ENCODE results near the gene PPIL4. TPM values are rescaled to one million over a fixed set of nuclear protein-coding genes. Genes with fewer than 3 reads are reported as not detected.

PPIL4 gene
- total and polyA plus RNA-seq, 7 experiments from 2014 or later, result 15.3 to 42.9 (median 28.1) TPM

DNA sequence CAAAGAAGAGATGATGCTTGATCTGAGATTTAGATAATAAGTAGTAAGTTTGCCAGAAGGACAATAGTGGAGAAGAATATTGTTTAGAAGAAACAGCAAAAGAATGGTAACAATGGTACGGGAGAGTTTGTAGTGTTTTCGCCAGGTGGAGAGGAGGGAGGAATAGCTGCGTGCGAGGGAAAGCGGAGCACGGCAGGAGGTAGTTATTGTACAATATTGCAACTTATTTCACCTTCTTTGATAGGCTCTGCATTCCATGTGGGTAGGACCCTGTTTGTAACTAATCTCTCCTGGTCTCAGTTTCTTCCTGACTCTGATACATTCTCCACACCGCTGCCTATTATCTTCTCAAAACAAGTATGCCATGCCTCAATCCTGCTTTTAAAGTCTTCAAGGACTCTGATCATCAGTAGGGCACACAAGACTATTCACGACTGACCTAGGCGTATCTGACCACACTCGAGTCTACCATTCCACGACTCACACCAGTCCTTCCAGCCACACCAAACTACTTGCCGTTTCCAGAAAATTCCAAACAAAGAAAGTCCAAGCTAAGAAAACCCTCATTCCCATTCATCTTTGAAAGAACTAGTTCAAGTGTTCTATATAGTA, 1.1 kb downstream of the PPIL4 start:
- intact Hi-C loops (cut with micrococcal nuclease), result loop anchor here (1.0 to 5.0 kb wide), 4 partner anchors 18 to 463 kb away; no protein-coding TSS in a partner anchor
- ATAC-seq (no peak), DNase-seq (no peak)
- Histone ChIP-seq H3K27me3 (ENCODE audit: control insufficient read depth in 2 of 2, insufficient read depth in 2 of 2, low read length in 2 of 2) (no peaks in the 10 kb centered on the region), H3K36me3 (ENCODE audit: control insufficient read depth in 2 of 3, insufficient read depth in 3 of 3, low read length in 3 of 3) (peaks cover 0 to 16% (median 0%) of the 10 kb centered on the region in 3 experiments), H3K4me3 (ENCODE audit: low read length) (peak overlapping the region; percentile 90), H3K9me3 (ENCODE audit: control insufficient read depth in 2 of 3, low read length in 3 of 3) (no peaks in the 10 kb centered on the region), H3K27ac (ENCODE audit: low read depth, low read length) (peak overlapping the region; percentile 99), H3K4me1 (ENCODE audit: control insufficient read depth in 2 of 2, insufficient read depth in 2 of 2, low read length in 2 of 2) (peaks cover 19 to 22% of the 10 kb centered on the region in 2 donors)
- Mint-ChIP-seq H3K4me3 (peak overlapping the region; percentile 86 to 100 (median 98)), H3K4me1 (peaks cover 31 to 51% (median 41%) of the 10 kb centered on the region in 7 donors), H3K27ac (peak overlapping the region; percentile 91 to 100 (median 99)), H3K27me3 (peaks cover 0 to 15% (median 6%) of the 10 kb centered on the region in 5 donors), H3K36me3 (peaks cover 0 to 10% (median 3%) of the 10 kb centered on the region in 5 donors), H3K9me3 (peaks cover 0 to 4% (median 0%) of the 10 kb centered on the region in 11 donors)
- ChIA-PET CTCF (interaction anchor here (0.6 to 3.4 kb wide), 4 partner anchors 18 to 173 kb away, joined by 3 to 12 read pairs (median 6); partner anchors contain the start of genes GINM1 and LATS1), POLR2A (interaction anchor here (0.7 to 3.6 kb wide), 11 partner anchors 11 to 173 kb away, joined by 3 to 18 read pairs (median 3); partner anchors contain the start of genes GINM1, LATS1 and ZC3H12D)

DNA sequence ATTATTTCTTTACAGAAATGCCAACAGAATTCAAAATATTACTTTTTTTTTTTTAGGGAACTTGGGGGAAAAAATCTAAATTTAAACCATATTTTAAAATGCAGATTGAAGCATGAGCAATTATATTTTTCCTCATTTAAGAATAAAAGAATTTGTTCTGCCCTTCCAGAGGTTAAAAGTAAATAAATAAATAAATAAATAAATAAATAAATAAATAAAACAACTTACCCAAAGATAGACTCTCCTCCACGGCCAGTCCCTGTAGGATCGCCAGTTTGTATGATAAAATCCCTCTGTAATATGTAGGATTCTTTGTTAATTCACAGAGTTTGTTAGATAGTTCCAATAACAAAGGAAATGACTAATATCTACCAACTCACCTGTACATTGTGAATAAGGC, 4.7 kb downstream of the PPIL4 start:
- H3K27ac ChIP-seq (ENCODE audit: low read depth, low read length), result no peak overlapping the region
- H3K4me3 ChIP-seq (ENCODE audit: low read length), result no peak overlapping the region
- ChIA-PET CTCF (no interaction called here), POLR2A (interaction anchor here (0.9 kb wide), 1 partner anchor 139 kb away, joined by 4 read pairs; no protein-coding TSS in a partner anchor)
- DNase-seq (no peak), ATAC-seq (no peak)
- no peak overlapping the region for H3K4me3 Mint-ChIP-seq
- H3K4me1 ChIP-seq (ENCODE audit: control insufficient read depth in 2 of 2, insufficient read depth in 2 of 2, low read length in 2 of 2), result peaks cover 14 to 18% of the 10 kb centered on the region in 2 donors
- peaks cover 4 to 29% (median 14%) of the 10 kb centered on the region in 5 donors for H3K36me3 Mint-ChIP-seq
- H3K4me1 Mint-ChIP-seq, result peaks cover 30 to 55% (median 41%) of the 10 kb centered on the region in 7 donors
- peaks cover 0 to 2% (median 0%) of the 10 kb centered on the region in 5 donors for H3K27me3 Mint-ChIP-seq
- H3K27me3 ChIP-seq (ENCODE audit: control insufficient read depth in 2 of 2, insufficient read depth in 2 of 2, low read length in 2 of 2), result no peaks in the 10 kb centered on the region
- H3K27ac Mint-ChIP-seq, result peak overlapping the region in 1 of 9 donors; percentile 25
- H3K9me3 ChIP-seq (ENCODE audit: control insufficient read depth in 2 of 3, low read length in 3 of 3), result no peaks in the 10 kb centered on the region
- intact Hi-C loops (cut with micrococcal nuclease), result no loop called here
- peaks cover 0 to 3% (median 0%) of the 10 kb centered on the region in 11 donors for H3K9me3 Mint-ChIP-seq
- H3K36me3 ChIP-seq (ENCODE audit: control insufficient read depth in 2 of 3, insufficient read depth in 3 of 3, low read length in 3 of 3), result peaks cover 0 to 48% (median 18%) of the 10 kb centered on the region in 3 experiments

DNA sequence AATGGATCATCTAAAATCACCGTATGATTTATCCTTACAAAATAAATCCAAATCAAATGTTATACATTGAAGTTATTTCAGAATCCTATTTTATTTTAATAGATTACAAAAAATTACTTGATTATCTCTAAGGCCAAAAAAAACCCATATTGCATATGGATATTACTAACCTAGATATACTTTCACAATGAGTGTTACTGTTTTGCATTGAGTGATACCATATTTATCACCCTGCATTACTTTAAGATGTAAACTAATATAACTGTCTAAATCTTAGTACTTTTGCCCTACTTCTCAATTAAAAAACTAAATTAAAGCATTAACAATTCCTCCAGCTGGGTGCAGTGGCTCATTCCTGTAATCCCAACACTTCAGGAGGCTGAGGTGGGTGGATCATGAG, 11.1 kb downstream of the PPIL4 start:
- POLR2A ChIA-PET, result interaction anchor here (0.9 to 1.3 kb wide), 3 partner anchors 8 to 11 kb away, joined by 3 read pairs; no protein-coding TSS in a partner anchor
- H3K4me3 ChIP-seq (ENCODE audit: low read length), result no peak overlapping the region
- H3K36me3 Mint-ChIP-seq, result peaks cover 9 to 54% (median 25%) of the 10 kb centered on the region in 5 donors
- no peak for ATAC-seq
- peaks cover 4 to 19% (median 9%) of the 10 kb centered on the region in 7 donors for H3K4me1 Mint-ChIP-seq
- no peaks in the 10 kb centered on the region for H3K27me3 ChIP-seq (ENCODE audit: control insufficient read depth in 2 of 2, insufficient read depth in 2 of 2, low read length in 2 of 2)
- DNase-seq, result no peak
- intact Hi-C loops (cut with micrococcal nuclease), result no loop called here
- CTCF ChIA-PET, result no interaction called here
- peak overlapping the region in 1 of 9 donors; percentile 32 for H3K27ac Mint-ChIP-seq
- no peaks in the 10 kb centered on the region for H3K9me3 Mint-ChIP-seq
- H3K36me3 ChIP-seq (ENCODE audit: control insufficient read depth in 2 of 3, insufficient read depth in 3 of 3, low read length in 3 of 3), result peaks cover 5 to 88% (median 40%) of the 10 kb centered on the region in 3 experiments
- no peaks in the 10 kb centered on the region for H3K4me1 ChIP-seq (ENCODE audit: control insufficient read depth in 2 of 2, insufficient read depth in 2 of 2, low read length in 2 of 2)
- H3K9me3 ChIP-seq (ENCODE audit: control insufficient read depth in 2 of 3, low read length in 3 of 3), result no peaks in the 10 kb centered on the region
- H3K4me3 Mint-ChIP-seq, result no peak overlapping the region
- H3K27me3 Mint-ChIP-seq, result no peaks in the 10 kb centered on the region
- H3K27ac ChIP-seq (ENCODE audit: low read depth, low read length), result no peak overlapping the region

DNA sequence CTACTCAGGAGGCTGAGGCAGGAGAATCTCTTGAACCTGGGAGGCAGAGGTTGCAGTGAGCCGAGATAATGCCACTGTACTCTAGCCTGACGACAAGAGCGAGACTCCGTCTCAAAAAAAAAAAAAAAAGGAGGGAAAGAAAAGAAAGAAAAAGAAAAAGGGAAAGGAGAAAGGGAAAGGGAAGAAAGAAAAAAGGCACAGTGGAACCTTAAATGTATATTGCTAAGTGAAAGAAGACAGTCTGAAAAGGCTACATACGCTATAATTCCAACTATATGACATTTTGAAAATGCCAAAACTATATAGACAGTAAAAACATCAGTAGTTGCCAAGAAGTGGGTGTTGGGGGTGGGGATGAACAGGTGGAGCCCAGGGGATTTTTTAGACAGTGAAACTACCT, 16.2 kb downstream of the PPIL4 start:
- Mint-ChIP-seq H3K27ac (peak overlapping the region in 1 of 9 donors; percentile 18), H3K4me1 (peaks cover 4 to 11% (median 8%) of the 10 kb centered on the region in 7 donors), H3K27me3 (no peaks in the 10 kb centered on the region), H3K9me3 (no peaks in the 10 kb centered on the region), H3K36me3 (peaks cover 10 to 48% (median 29%) of the 10 kb centered on the region in 5 donors), H3K4me3 (no peak overlapping the region)
- CTCF ChIA-PET, result no interaction called here
- DNase-seq (no peak), ATAC-seq (no peak)
- Histone ChIP-seq H3K4me1 (ENCODE audit: control insufficient read depth in 2 of 2, insufficient read depth in 2 of 2, low read length in 2 of 2) (no peaks in the 10 kb centered on the region), H3K27ac (ENCODE audit: low read depth, low read length) (no peak overlapping the region), H3K4me3 (ENCODE audit: low read length) (no peak overlapping the region), H3K27me3 (ENCODE audit: control insufficient read depth in 2 of 2, insufficient read depth in 2 of 2, low read length in 2 of 2) (no peaks in the 10 kb centered on the region), H3K9me3 (ENCODE audit: control insufficient read depth in 2 of 3, low read length in 3 of 3) (no peaks in the 10 kb centered on the region), H3K36me3 (ENCODE audit: control insufficient read depth in 2 of 3, insufficient read depth in 3 of 3, low read length in 3 of 3) (peaks cover 5 to 83% (median 33%) of the 10 kb centered on the region in 3 experiments)
- POLR2A ChIA-PET, result no interaction called here
- intact Hi-C loops (cut with micrococcal nuclease), result no loop called here

DNA sequence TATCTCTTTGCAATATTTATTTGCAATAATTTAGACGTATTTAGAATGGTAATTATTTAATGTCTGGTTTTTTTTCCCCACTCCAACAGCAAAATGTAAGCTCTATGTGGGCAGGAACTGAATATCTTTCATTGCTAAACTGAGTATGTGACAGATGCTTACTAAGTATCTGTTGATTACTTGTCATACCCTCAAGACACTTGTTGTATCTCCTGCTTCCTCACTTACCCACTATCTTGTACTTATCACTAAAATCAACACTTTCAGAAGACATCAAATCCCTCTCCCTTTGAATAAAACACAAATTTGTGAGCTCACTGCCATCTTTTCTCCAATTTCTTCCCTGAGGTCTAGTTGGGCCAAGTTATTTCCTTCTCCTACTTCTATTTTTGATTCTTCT, 30.3 kb downstream of the PPIL4 start:
- Mint-ChIP-seq H3K9me3 (no peaks in the 10 kb centered on the region), H3K27ac (peak overlapping the region in 6 of 9 donors; percentile 33 to 85 (median 66)), H3K36me3 (peaks cover 3 to 34% (median 23%) of the 10 kb centered on the region in 5 donors), H3K4me1 (peaks cover 8 to 38% (median 36%) of the 10 kb centered on the region in 7 donors), H3K27me3 (no peaks in the 10 kb centered on the region), H3K4me3 (no peak overlapping the region)
- ChIA-PET CTCF (interaction anchor here (1.0 to 5.2 kb wide), 13 partner anchors 9 to 487 kb away, joined by 3 to 43 read pairs (median 13); no protein-coding TSS in a partner anchor), POLR2A (interaction anchor here (2.0 to 4.1 kb wide), 2 partner anchors 12 to 20 kb away, joined by 7 to 32 read pairs; no protein-coding TSS in a partner anchor)
- Histone ChIP-seq H3K27me3 (ENCODE audit: control insufficient read depth in 2 of 2, insufficient read depth in 2 of 2, low read length in 2 of 2) (no peaks in the 10 kb centered on the region), H3K4me1 (ENCODE audit: control insufficient read depth in 2 of 2, insufficient read depth in 2 of 2, low read length in 2 of 2) (peaks cover 7 to 12% of the 10 kb centered on the region in 2 donors), H3K4me3 (ENCODE audit: low read length) (no peak overlapping the region), H3K9me3 (ENCODE audit: control insufficient read depth in 2 of 3, low read length in 3 of 3) (no peaks in the 10 kb centered on the region), H3K36me3 (ENCODE audit: control insufficient read depth in 2 of 3, insufficient read depth in 3 of 3, low read length in 3 of 3) (peaks cover 4 to 20% (median 10%) of the 10 kb centered on the region in 3 experiments), H3K27ac (ENCODE audit: low read depth, low read length) (peak overlapping the region; percentile 8)
- DNase-seq, result no peak
- ATAC-seq, result no peak
- intact Hi-C loops (cut with micrococcal nuclease), result loop anchor here (5.0 kb wide), 2 partner anchors 283 to 958 kb away; no protein-coding TSS in a partner anchor

DNA sequence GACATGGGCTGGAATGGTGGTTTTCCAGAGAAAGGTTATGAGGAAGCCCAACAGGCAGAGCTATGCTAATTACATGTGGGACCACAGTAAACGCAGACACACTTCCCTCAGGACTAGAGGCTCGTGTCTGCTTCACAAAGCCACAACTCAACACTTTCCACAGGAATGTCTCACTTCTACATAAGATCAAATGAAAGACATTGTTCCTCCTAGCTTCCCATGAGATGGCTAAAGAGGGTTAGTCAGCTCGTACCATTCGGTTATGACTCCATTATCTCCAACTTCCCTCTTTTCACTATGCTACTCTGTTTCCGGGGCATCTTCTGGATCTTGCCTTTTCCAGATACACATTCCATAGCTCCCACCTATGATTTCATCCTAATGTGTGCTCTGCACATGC, 31.9 kb downstream of the PPIL4 start:
- Mint-ChIP-seq H3K9me3 (no peaks in the 10 kb centered on the region), H3K36me3 (peaks cover 3 to 40% (median 23%) of the 10 kb centered on the region in 5 donors), H3K4me1 (peaks cover 8 to 44% (median 43%) of the 10 kb centered on the region in 7 donors), H3K27ac (peak overlapping the region in 7 of 9 donors; percentile 42 to 72 (median 56)), H3K4me3 (no peak overlapping the region), H3K27me3 (no peaks in the 10 kb centered on the region)
- DNase-seq (no peak), ATAC-seq (peak; percentile 31)
- Histone ChIP-seq H3K9me3 (ENCODE audit: control insufficient read depth in 2 of 3, low read length in 3 of 3) (no peaks in the 10 kb centered on the region), H3K27ac (ENCODE audit: low read depth, low read length) (no peak overlapping the region), H3K4me3 (ENCODE audit: low read length) (no peak overlapping the region), H3K4me1 (ENCODE audit: control insufficient read depth in 2 of 2, insufficient read depth in 2 of 2, low read length in 2 of 2) (peaks cover 13 to 16% of the 10 kb centered on the region in 2 donors), H3K27me3 (ENCODE audit: control insufficient read depth in 2 of 2, insufficient read depth in 2 of 2, low read length in 2 of 2) (no peaks in the 10 kb centered on the region), H3K36me3 (ENCODE audit: control insufficient read depth in 2 of 3, insufficient read depth in 3 of 3, low read length in 3 of 3) (peaks cover 0 to 20% (median 4%) of the 10 kb centered on the region in 3 experiments)
- POLR2A ChIA-PET, result interaction anchor here (0.5 to 1.3 kb wide), 2 partner anchors 9 to 222 kb away, joined by 3 to 5 read pairs; no protein-coding TSS in a partner anchor
- CTCF ChIA-PET, result interaction anchor here (1.0 to 5.2 kb wide), 8 partner anchors 9 to 433 kb away, joined by 3 to 37 read pairs (median 5); partner anchors contain the start of gene ZC3H12D
- intact Hi-C loops (cut with micrococcal nuclease), result no loop called here

Measured in naive thymus-derived CD4-positive, alpha-beta T cell (primary cell).